GM23338 (cell line): ENCODE data around the gene FRMD4A. TPM values are rescaled to one million over a fixed set of nuclear protein-coding genes. Genes with fewer than 3 reads are reported as not detected.

Source experiments
- ATAC-seq: fragments of 200-7000 bp; cut with Tn5 transposase; 3 replicates; pipeline ENCODE4 v1.9.1; 2020
- DNase-seq: peaks from one replicate; pipeline ENCODE4 v3.0.0-alpha.2; 2015; ENCODE audit warnings: low spot score
- H2AFZ ChIP-seq: fragments of 200-600 bp; sonication (generic); 2 replicates; pipeline ENCODE4 v1.8.0; 2016; ENCODE audit warnings: antibody characterized with exemption, mild to moderate bottlenecking, moderate library complexity
- H3F3A ChIP-seq: fragments of 200-600 bp; sonication (generic); replicated peaks from 2 replicates; pipeline ENCODE4 v1.8.0; 2017; ENCODE audit warnings: antibody characterized with exemption, mixed run types, low read depth
- H3K27ac ChIP-seq: fragments of 200-600 bp; sonication (generic); 2 replicates; pipeline ENCODE4 v1.6.1; 2016; ENCODE audit warnings: low read depth
- H3K27me3 ChIP-seq: fragments of 200-600 bp; sonication (generic); 2 replicates; pipeline ENCODE4 v1.8.0; 2016; ENCODE audit warnings: mild to moderate bottlenecking, mixed run types, moderate library complexity; ENCODE audit not compliant: insufficient read depth
- H3K36me3 ChIP-seq: fragments of 200-600 bp; sonication (generic); 2 replicates; pipeline ENCODE4 v1.8.0; 2016; ENCODE audit warnings: mild to moderate bottlenecking; ENCODE audit not compliant: insufficient read depth
- H3K4me1 ChIP-seq: fragments of 200-600 bp; sonication (generic); 2 replicates; pipeline ENCODE4 v1.8.0; 2016; ENCODE audit warnings: mild to moderate bottlenecking, moderate library complexity; ENCODE audit not compliant: insufficient read depth
- H3K4me2 ChIP-seq: fragments of 200-600 bp; sonication (generic); 2 replicates; pipeline ENCODE4 v1.7.1; 2017; ENCODE audit warnings: mixed run types
- H3K4me3 ChIP-seq: fragments of 200-600 bp; sonication (generic); 2 replicates; pipeline ENCODE4 v1.6.1; 2016; ENCODE audit warnings: mixed run types
- H3K79me2 ChIP-seq: fragments of 200-600 bp; sonication (generic); replicated peaks from 2 replicates; pipeline ENCODE4 v1.8.0; 2017; ENCODE audit warnings: mild to moderate bottlenecking; ENCODE audit not compliant: insufficient read depth
- H3K9me2 ChIP-seq: fragments of 200-600 bp; sonication (generic); 2 replicates; pipeline ENCODE4 v1.8.0; 2017; ENCODE audit not compliant: insufficient read depth
- H4K20me1 ChIP-seq: fragments of 200-600 bp; sonication (generic); replicated peaks from 2 replicates; pipeline ENCODE4 v1.8.0; 2017; ENCODE audit warnings: mild to moderate bottlenecking; ENCODE audit not compliant: insufficient read depth
- H3K27ac Mint-ChIP-seq: 2 replicates; pipeline ENCODE4 v1.8.0; 2020; ENCODE audit warnings: inconsistent platforms, mild to moderate bottlenecking, moderate library complexity, mixed read lengths
- H3K27me3 Mint-ChIP-seq: 3 replicates; pipeline ENCODE4 v1.8.0; 2022; ENCODE audit warnings: low read depth, mild to moderate bottlenecking, moderate library complexity, mixed read lengths, inconsistent platforms; ENCODE audit not compliant: insufficient read depth, poor library complexity
- H3K36me3 Mint-ChIP-seq: 3 replicates; pipeline ENCODE4 v1.8.0; 2021; ENCODE audit warnings: low read depth, mild to moderate bottlenecking, inconsistent platforms, moderate library complexity, mixed read lengths
- H3K4me1 Mint-ChIP-seq: 3 replicates; pipeline ENCODE4 v1.8.0; 2020; ENCODE audit warnings: mild to moderate bottlenecking, inconsistent platforms, mixed read lengths
- H3K4me3 Mint-ChIP-seq: 3 replicates; pipeline ENCODE4 v1.8.0; 2021; ENCODE audit warnings: moderate library complexity, mild to moderate bottlenecking, inconsistent platforms, mixed read lengths
- H3K9me3 Mint-ChIP-seq: 3 replicates; pipeline ENCODE4 v1.8.0; 2020; ENCODE audit warnings: moderate library complexity, mild to moderate bottlenecking, inconsistent platforms, mixed read lengths
- CREB1 ChIP-seq: fragments of 250-450 bp; sonication (Bioruptor Pico); IDR thresholded peaks from 2 replicates; pipeline ENCODE4 v1.5.0; 2020; ENCODE audit warnings: low read depth, mild to moderate bottlenecking, moderate library complexity
- CTCF ChIP-seq, 2 experiments: fragments of 200-600 bp in 1 of 2; sonication (generic) in 1 of 2; conservative IDR thresholded peaks; 2 replicates each; pipeline versions ENCODE4 v1.5.1 to v1.6.1; 2016 to 2017; ENCODE audit warnings: antibody characterized with exemption in 2 of 2, low read depth in 2 of 2, mild to moderate bottlenecking in 2 of 2, moderate library complexity in 1 of 2
- EZH2 ChIP-seq: fragments of 200-600 bp; sonication (generic); IDR thresholded peaks from one replicate; pipeline ENCODE4 v1.8.0; 2017; ENCODE audit warnings: antibody characterized with exemption, mild to moderate bottlenecking, low read depth; ENCODE audit not compliant: unreplicated experiment
- EZH2phosphoT487 ChIP-seq: fragments of 200-600 bp; sonication (generic); IDR thresholded peaks from one replicate; pipeline ENCODE4 v1.8.1; 2018; ENCODE audit warnings: antibody characterized with exemption; ENCODE audit not compliant: unreplicated experiment
- JUNB ChIP-seq: IDR thresholded peaks from one replicate; pipeline ENCODE4 v1.6.1; 2016; ENCODE audit warnings: antibody characterized with exemption; ENCODE audit not compliant: unreplicated experiment
- NANOG ChIP-seq: IDR thresholded peaks from 2 replicates; pipeline ENCODE4 v1.6.1; 2016; ENCODE audit warnings: antibody characterized with exemption, borderline replicate concordance
- POLR2AphosphoS5 ChIP-seq: IDR thresholded peaks from 2 replicates; pipeline ENCODE4 v1.6.1; 2016; ENCODE audit warnings: antibody characterized with exemption, low read depth
- REST ChIP-seq: IDR thresholded peaks from one replicate; pipeline ENCODE4 v1.6.1; 2018; ENCODE audit warnings: antibody characterized with exemption; ENCODE audit not compliant: unreplicated experiment
- STAT1 ChIP-seq: IDR thresholded peaks from one replicate; pipeline ENCODE4 v1.6.1; 2016; ENCODE audit warnings: antibody characterized with exemption; ENCODE audit not compliant: unreplicated experiment
- ZNF114 ChIP-seq: fragments of 250-450 bp; sonication (Bioruptor Pico); IDR thresholded peaks from 2 replicates; pipeline ENCODE4 v1.5.0; 2020; ENCODE audit warnings: mild to moderate bottlenecking, moderate library complexity
- ZNF331 ChIP-seq: fragments of 250-450 bp; sonication (Bioruptor Pico); IDR thresholded peaks from 2 replicates; pipeline ENCODE4 v1.5.0; 2020; ENCODE audit warnings: low read depth, mild to moderate bottlenecking, moderate library complexity
- polyA plus RNA-seq: library from polyadenylated mRNA; unstranded; fragments of >200 nt; fragmentation: Nextera tagmentation; extraction: Ambion mirVana; gene quantifications from 2 replicates; pipeline ENCODE4 v1.2.1, GENCODE V29; 2016
- total RNA-seq: library from RNA; depleted of rRNA; stranded (reverse); fragments of >200 nt; shearing (Covaris generic); gene quantifications from 2 replicates; pipeline ENCODE4 v1.2.3, GENCODE V29; 2014

Gene FRMD4A
- total and polyA plus RNA-seq, 2 experiments from 2014 or later: 14.0 to 20.1 TPM

GRCh38 chr10:13970957-13971353 is 359.8 kb downstream of the FRMD4A start:
- TF ChIP-seq NANOG: no peak
- TF ChIP-seq EZH2: no peak
- ATAC-seq (no peak), DNase-seq (no peak)
- Mint-ChIP-seq H3K36me3 (no peaks in the 10 kb centered on the region), H3K9me3 (no peaks in the 10 kb centered on the region), H3K4me1 (peaks cover 34% of the 10 kb centered on the region), H3K27ac (peak overlapping the region; percentile 71; the same call in 1 of the 2 replicates), H3K27me3 (peaks cover 5% of the 10 kb centered on the region), H3K4me3 (no peak overlapping the region)
- Histone ChIP-seq H3K4me2 (no peak overlapping the region), H3K79me2 (no peaks in the 10 kb centered on the region), H3K36me3 (no peaks in the 10 kb centered on the region), H3K4me1 (peaks cover 27% of the 10 kb centered on the region), H3K9me2 (no peaks in the 10 kb centered on the region; the same call in 1 of the 2 replicates), H3K27me3 (no peaks in the 10 kb centered on the region), H3F3A (no peaks in the 10 kb centered on the region), H4K20me1 (no peaks in the 10 kb centered on the region), H2AFZ (no peak overlapping the region), H3K4me3 (no peak overlapping the region), H3K27ac (no peak overlapping the region)

- 0 out of 2 replicates have a peak overlapping the region, but pooled peaks have one; percentile 71 for H3K27ac Mint-ChIP-seq
- no peaks in the 10 kb centered on the region for H3K9me3 Mint-ChIP-seq
- DNase-seq (peak; percentile 26), ATAC-seq (peak; percentile 41)
- no peak for TF ChIP-seq ZNF114 (CRISPR knock-in tag)
- no peak for TF ChIP-seq CTCF (conservative IDR thresholded peaks at IDR 0.05; ENCODE audit: low read depth in 2 of 2)
- no peak for TF ChIP-seq EZH2
- no peak for TF ChIP-seq REST
- TF ChIP-seq POLR2AphosphoS5: no peak
- no peak for TF ChIP-seq ZNF331
- no peak for TF ChIP-seq STAT1
- no peak for TF ChIP-seq NANOG
- no peak for TF ChIP-seq EZH2phosphoT487
- TF ChIP-seq JUNB: no peak
- TF ChIP-seq CREB1: no peak
- H3K4me3 ChIP-seq: no peak overlapping the region
- no peaks in the 10 kb centered on the region for H3K27me3 ChIP-seq
- H3K27ac ChIP-seq: no peak overlapping the region
- H4K20me1 ChIP-seq: no peaks in the 10 kb centered on the region
- H3K4me1 Mint-ChIP-seq: peaks cover 34% of the 10 kb centered on the region
- no peak overlapping the region for H3K4me3 Mint-ChIP-seq
- H3K4me2 ChIP-seq: 0 out of 2 replicates have a peak overlapping the region, but pooled peaks have one; percentile 20
- no peak overlapping the region for H2AFZ ChIP-seq
- no peaks in the 10 kb centered on the region for H3K79me2 ChIP-seq
- no peaks in the 10 kb centered on the region for H3F3A ChIP-seq
- H3K36me3 Mint-ChIP-seq: no peaks in the 10 kb centered on the region
- H3K36me3 ChIP-seq: no peaks in the 10 kb centered on the region
- peaks cover 5% of the 10 kb centered on the region for H3K27me3 Mint-ChIP-seq
- peaks cover 27% of the 10 kb centered on the region for H3K4me1 ChIP-seq
- H3K9me2 ChIP-seq: no peaks in the 10 kb centered on the region; the same call in 1 of the 2 replicates
Measured at GRCh38 chr10:13970236-13970956, 360.3 kb downstream of the FRMD4A start.
